Measurements from ENCODE around the gene STXBP4. TPM values are rescaled to one million over a fixed set of nuclear protein-coding genes. Genes with fewer than 3 reads are reported as not detected.

Gene STXBP4
- total RNA-seq, 4 donors from 2014 or later: 15.4 to 22.6 (median 19.8) TPM

DNA sequence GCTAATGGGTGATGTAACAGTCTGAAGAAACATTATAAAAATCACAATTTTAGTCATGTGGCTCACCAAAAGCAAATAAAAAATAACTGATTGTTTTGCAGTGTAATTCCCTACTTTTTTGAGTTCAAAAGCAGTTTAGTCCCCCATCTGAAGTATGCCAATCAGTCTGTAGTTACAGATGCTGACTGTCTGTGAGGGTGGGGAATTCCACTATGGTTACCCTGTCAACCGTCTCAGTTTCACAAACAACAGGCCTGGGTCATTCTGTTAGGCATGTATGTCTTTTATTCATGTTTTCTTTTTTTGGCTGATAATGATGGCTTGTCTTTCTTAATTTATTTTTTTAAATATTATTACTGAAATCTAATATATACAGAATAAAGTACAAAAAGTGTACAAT lies 69.3 kb downstream of the STXBP4 start:
- TF ChIP-seq EP300 (IDR thresholded peaks at IDR 0.05) (no peak), POLR2AphosphoS5 (IDR thresholded peaks at IDR 0.05) (no peak)
- TF ChIP-seq, protein P1, sequence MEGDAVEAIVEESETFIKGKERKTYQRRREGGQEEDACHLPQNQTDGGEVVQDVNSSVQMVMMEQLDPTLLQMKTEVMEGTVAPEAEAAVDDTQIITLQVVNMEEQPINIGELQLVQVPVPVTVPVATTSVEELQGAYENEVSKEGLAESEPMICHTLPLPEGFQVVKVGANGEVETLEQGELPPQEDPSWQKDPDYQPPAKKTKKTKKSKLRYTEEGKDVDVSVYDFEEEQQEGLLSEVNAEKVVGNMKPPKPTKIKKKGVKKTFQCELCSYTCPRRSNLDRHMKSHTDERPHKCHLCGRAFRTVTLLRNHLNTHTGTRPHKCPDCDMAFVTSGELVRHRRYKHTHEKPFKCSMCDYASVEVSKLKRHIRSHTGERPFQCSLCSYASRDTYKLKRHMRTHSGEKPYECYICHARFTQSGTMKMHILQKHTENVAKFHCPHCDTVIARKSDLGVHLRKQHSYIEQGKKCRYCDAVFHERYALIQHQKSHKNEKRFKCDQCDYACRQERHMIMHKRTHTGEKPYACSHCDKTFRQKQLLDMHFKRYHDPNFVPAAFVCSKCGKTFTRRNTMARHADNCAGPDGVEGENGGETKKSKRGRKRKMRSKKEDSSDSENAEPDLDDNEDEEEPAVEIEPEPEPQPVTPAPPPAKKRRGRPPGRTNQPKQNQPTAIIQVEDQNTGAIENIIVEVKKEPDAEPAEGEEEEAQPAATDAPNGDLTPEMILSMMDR (IDR thresholded peaks at IDR 0.05): no peak
- 3% methylated on average over 1 of the region's 1 CpG for WGBS
- intact Hi-C loops (cut with DNase I): no loop called here

DNA sequence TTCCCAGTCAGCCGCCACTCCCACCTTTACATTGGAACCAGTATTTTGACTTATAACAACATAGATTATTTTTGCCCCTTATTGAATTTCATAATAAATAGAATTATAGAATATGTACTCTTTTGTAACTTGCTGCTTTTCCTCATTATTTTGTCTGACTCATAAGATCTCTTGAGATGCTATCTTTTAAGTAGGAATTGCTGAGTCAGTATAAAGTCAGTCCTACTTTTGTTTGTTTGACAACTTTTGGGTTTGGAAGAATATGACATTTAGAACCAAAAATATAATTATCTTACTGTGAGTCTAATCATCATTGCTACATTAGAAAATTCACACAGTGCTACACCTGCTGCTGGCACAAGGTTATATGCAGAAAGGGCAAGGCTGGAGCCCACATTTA lies 69.7 kb downstream of the STXBP4 start:
- TF ChIP-seq POLR2A (IDR thresholded peaks at IDR 0.05; ENCODE audit: low read depth): no peak
- TF ChIP-seq POLR2AphosphoS5 (IDR thresholded peaks at IDR 0.05): no peak
- TF ChIP-seq EP300 (IDR thresholded peaks at IDR 0.05): no peak
- TF ChIP-seq, protein P1 (IDR thresholded peaks at IDR 0.05): no peak
- no peak for DNase-seq (ENCODE audit: extremely low spot score)
- no peaks in the 10 kb centered on the region for H3K4me1 ChIP-seq
- H3K36me3 ChIP-seq: peaks cover 0 to 2% (median 0%) of the 10 kb centered on the region in 4 donors
- intact Hi-C loops (cut with DNase I): no loop called here
- H3K27me3 ChIP-seq: no peaks in the 10 kb centered on the region
- H3K4me3 ChIP-seq: no peak overlapping the region
- 100% methylated on average over 1 of the region's 1 CpG for WGBS
- no peaks in the 10 kb centered on the region for H3K9me3 ChIP-seq
- H3K27ac ChIP-seq (replicated peaks in 1 of 4): no peak overlapping the region

More for the DNA sequence above, 69.3 kb downstream of the STXBP4 start:
- DNase-seq (ENCODE audit: extremely low spot score): no peak
- Histone ChIP-seq H3K9me3 (no peaks in the 10 kb centered on the region), H3K27me3 (no peaks in the 10 kb centered on the region), H3K4me3 (no peak overlapping the region), H3K27ac (replicated peaks in 1 of 4) (no peak overlapping the region), H3K36me3 (peaks cover 0 to 3% (median 2%) of the 10 kb centered on the region in 4 donors), H3K4me1 (no peaks in the 10 kb centered on the region)

DNA sequence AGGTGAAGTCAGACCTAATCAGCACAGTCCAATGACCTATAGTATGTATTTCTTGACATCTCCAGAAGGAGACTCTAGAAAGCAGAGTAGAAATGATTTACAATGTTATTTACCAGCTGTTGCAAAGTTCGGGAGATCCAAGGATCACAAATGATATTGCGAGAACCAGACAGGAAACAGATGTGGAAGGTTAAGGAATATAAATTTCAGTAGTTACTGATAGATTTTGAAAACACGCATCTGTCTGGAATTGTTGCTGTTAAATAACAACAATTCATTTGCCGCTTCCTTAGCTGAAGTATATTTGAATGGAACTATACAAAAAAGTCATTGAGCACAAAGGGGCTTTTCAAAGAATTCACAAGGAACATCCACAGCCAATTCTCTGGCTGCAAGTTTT lies 72.0 kb downstream of the STXBP4 start:
- Histone ChIP-seq H3K27me3 (no peaks in the 10 kb centered on the region), H3K9me3 (no peaks in the 10 kb centered on the region), H3K4me3 (no peak overlapping the region), H3K4me1 (no peaks in the 10 kb centered on the region), H3K36me3 (peaks cover 0 to 14% (median 2%) of the 10 kb centered on the region in 4 donors), H3K27ac (replicated peaks in 1 of 4) (no peak overlapping the region)
- 66% methylated on average over 4 of the region's 4 CpGs for WGBS
- DNase-seq (ENCODE audit: extremely low spot score): no peak
- intact Hi-C loops (cut with DNase I): no loop called here
- TF ChIP-seq, protein P1 (IDR thresholded peaks at IDR 0.05): no peak
- TF ChIP-seq POLR2AphosphoS5 (IDR thresholded peaks at IDR 0.05): no peak
- TF ChIP-seq POLR2A (IDR thresholded peaks at IDR 0.05; ENCODE audit: low read depth): no peak
- no peak for TF ChIP-seq EP300 (IDR thresholded peaks at IDR 0.05)

DNA sequence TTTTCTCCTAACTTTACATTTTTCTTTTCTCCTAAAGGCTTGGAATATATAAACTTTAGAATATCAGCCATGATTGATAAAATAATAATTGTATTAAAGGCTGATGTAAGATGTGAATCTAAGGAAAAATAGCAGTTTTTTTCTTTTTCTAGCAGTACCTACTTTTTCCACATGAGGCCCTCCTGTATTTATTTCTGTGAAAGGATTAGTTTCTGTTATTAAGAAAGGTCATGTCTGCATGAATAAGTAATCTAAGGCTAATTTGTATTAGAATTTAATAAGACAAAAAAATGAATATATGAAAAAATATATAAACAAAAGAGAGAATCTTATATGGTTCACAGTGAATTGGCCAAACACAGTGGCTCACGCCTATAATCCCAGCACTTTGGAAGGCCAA lies 85.3 kb downstream of the STXBP4 start:
- TF ChIP-seq POLR2AphosphoS5 (IDR thresholded peaks at IDR 0.05): no peak
- TF ChIP-seq, protein P1 (IDR thresholded peaks at IDR 0.05): peak; percentile 30 to 52 (median 31)
- intact Hi-C loops (cut with DNase I): loop anchor here (10.0 kb wide), 1 partner anchor 301 kb away; no protein-coding TSS in a partner anchor

DNA sequence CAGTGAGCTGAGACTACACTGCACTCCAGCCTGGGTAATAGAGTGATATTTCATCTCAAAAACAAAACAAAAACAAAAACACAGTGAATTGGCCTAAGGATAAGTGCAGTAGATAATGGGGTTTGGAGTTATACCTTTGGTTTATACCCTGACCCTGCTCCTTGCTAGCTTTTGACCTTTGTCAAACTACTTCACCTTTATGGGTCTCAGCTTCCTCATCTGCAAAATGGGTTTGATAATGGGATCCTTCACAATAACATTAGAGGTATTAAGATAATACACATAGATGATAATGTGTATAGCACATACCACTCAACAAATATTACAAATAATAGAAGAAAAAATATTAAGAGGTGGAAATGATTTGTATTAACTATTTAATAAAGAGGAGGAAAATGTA lies 85.9 kb downstream of the STXBP4 start:
- intact Hi-C loops (cut with DNase I): loop anchor here (10.0 kb wide), 1 partner anchor 300 kb away; no protein-coding TSS in a partner anchor
- TF ChIP-seq POLR2A (IDR thresholded peaks at IDR 0.05; ENCODE audit: low read depth): no peak
- no peak for TF ChIP-seq POLR2AphosphoS5 (IDR thresholded peaks at IDR 0.05)
- TF ChIP-seq, protein P1 (IDR thresholded peaks at IDR 0.05): no peak
- TF ChIP-seq EP300 (IDR thresholded peaks at IDR 0.05): no peak
- H3K27me3 ChIP-seq: no peaks in the 10 kb centered on the region
- no peaks in the 10 kb centered on the region for H3K9me3 ChIP-seq
- H3K36me3 ChIP-seq: no peaks in the 10 kb centered on the region
- H3K4me1 ChIP-seq: no peaks in the 10 kb centered on the region
- H3K27ac ChIP-seq (replicated peaks in 1 of 4): no peak overlapping the region
- no peak for DNase-seq (ENCODE audit: extremely low spot score)
- no peak overlapping the region for H3K4me3 ChIP-seq

More for the DNA sequence above, 85.3 kb downstream of the STXBP4 start:
- no peaks in the 10 kb centered on the region for H3K36me3 ChIP-seq
- WGBS: 95% methylated on average over 1 of the region's 1 CpG
- H3K4me3 ChIP-seq: no peak overlapping the region
- no peaks in the 10 kb centered on the region for H3K27me3 ChIP-seq
- H3K27ac ChIP-seq (replicated peaks in 1 of 4): no peak overlapping the region
- H3K4me1 ChIP-seq: no peaks in the 10 kb centered on the region
- H3K9me3 ChIP-seq: no peaks in the 10 kb centered on the region
- no peak for DNase-seq (ENCODE audit: extremely low spot score)
